ENCODE data around the gene KNL1.

DNA sequence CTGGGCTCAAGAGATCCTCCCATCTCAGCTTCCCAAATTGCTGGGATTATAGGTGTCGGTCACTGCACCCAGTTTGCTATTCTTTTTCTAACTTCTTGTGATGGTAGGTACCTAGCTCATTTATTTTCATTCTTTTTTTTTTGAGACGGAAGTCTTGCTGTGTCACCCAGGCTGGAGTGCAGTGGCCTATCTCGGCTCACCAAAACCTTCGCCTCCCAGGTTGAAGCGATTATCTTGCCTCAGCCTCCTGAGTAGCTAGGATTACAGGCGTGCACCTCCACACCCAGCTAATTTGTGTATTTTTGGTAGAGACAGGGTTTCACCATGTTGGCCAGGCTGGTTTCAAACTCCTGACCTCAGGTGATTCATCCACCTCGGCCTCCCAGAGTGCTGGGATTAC, 70.9 kb downstream of the KNL1 start:
- TF ChIP-seq RARB (CRISPR knock-in tag; IDR thresholded peaks at IDR 0.05): no peak
- TF ChIP-seq GLIS3 (CRISPR knock-in tag; IDR thresholded peaks at IDR 0.05): no peak
- no peak for TF ChIP-seq ZFP30 (CRISPR knock-in tag; IDR thresholded peaks at IDR 0.05)
- TF ChIP-seq CSDC2 (CRISPR knock-in tag; IDR thresholded peaks at IDR 0.05): no peak
- no peak for TF ChIP-seq ZFP3 (CRISPR knock-in tag; IDR thresholded peaks at IDR 0.05)
- no peak for TF ChIP-seq TCF4 (CRISPR knock-in tag; IDR thresholded peaks at IDR 0.05; ENCODE audit: borderline replicate concordance)
- no peak for TF ChIP-seq ISL1 (CRISPR knock-in tag; IDR thresholded peaks at IDR 0.05)
- TF ChIP-seq, protein P1, sequence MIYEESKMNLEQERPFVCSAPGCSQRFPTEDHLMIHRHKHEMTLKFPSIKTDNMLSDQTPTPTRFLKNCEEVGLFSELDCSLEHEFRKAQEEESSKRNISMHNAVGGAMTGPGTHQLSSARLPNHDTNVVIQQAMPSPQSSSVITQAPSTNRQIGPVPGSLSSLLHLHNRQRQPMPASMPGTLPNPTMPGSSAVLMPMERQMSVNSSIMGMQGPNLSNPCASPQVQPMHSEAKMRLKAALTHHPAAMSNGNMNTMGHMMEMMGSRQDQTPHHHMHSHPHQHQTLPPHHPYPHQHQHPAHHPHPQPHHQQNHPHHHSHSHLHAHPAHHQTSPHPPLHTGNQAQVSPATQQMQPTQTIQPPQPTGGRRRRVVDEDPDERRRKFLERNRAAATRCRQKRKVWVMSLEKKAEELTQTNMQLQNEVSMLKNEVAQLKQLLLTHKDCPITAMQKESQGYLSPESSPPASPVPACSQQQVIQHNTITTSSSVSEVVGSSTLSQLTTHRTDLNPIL (CRISPR knock-in tag; IDR thresholded peaks at IDR 0.05; ENCODE audit: low read depth): no peak
- TF ChIP-seq ESRRG (CRISPR knock-in tag; IDR thresholded peaks at IDR 0.05): no peak
- TF ChIP-seq BACH2 (CRISPR knock-in tag; IDR thresholded peaks at IDR 0.05; ENCODE audit: borderline replicate concordance): no peak

All from SK-N-SH treated with all-trans-retinoic acid at 6 μM for 48 hours (cell line).